ENCODE results near the gene TNP2.
A peak's percentile ranks its signal among the peaks of the same experiment; 100 is the strongest.

The TNP2 gene

GRCh38 chr16:11289202-11289601 lies 20.1 kb upstream of the TNP2 start:
- Histone ChIP-seq H3K4me3 (ENCODE audit: low read length) (no peak overlapping the region), H3K27me3 (replicated peaks; ENCODE audit: control insufficient read depth, insufficient read depth, low read length) (peaks cover 35% of the 10 kb centered on the region), H3K9ac (ENCODE audit: low read length) (no peak overlapping the region), H3K4me1 (ENCODE audit: control insufficient read depth, insufficient read depth, low read length) (no peaks in the 10 kb centered on the region), H3K36me3 (ENCODE audit: control insufficient read depth, insufficient read depth, low read length, severe bottlenecking) (no peaks in the 10 kb centered on the region), H3K9me3 (ENCODE audit: control insufficient read depth, low read length) (peaks cover 3% of the 10 kb centered on the region)
- DNase-seq (ENCODE audit: low read depth): no peak

- H3K27me3 ChIP-seq (replicated peaks; ENCODE audit: control insufficient read depth, insufficient read depth, low read length): peaks cover 29% of the 10 kb centered on the region
- no peak for DNase-seq (ENCODE audit: low read depth)
- no peak overlapping the region for H3K4me3 ChIP-seq (ENCODE audit: low read length)
- H3K4me1 ChIP-seq (ENCODE audit: control insufficient read depth, insufficient read depth, low read length): no peaks in the 10 kb centered on the region
- H3K9me3 ChIP-seq (ENCODE audit: control insufficient read depth, low read length): peaks cover 3% of the 10 kb centered on the region
- H3K36me3 ChIP-seq (ENCODE audit: control insufficient read depth, insufficient read depth, low read length, severe bottlenecking): no peaks in the 10 kb centered on the region
- H3K9ac ChIP-seq (ENCODE audit: low read length): no peak overlapping the region
Measured at GRCh38 chr16:11285842-11286241, 16.7 kb upstream of the TNP2 start.

DNA sequence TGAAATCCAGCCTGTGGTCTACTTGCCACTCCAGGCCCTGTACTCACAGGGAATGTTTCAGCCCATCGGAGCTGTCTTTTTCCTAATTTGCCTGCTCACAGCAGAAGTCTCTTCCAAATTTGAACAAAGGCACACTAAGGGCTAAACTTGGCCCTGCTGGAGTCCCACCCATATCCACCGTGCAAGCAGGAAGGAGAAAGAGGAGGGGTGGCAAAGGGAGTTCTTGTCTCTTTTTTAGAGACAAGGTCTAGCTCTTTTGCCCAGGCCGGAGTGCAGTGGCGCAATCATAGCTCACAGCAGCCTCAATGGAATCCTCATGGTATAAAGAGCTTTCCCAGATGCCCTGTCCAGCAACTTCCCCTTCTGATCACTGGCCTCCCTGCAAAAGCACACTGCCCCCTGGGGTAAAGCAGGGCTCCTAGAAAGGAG lies 14.7 kb upstream of the TNP2 start:
- DNase-seq (ENCODE audit: low read depth): peak; percentile 58
- Histone ChIP-seq H3K9ac (ENCODE audit: low read length) (no peak overlapping the region), H3K9me3 (ENCODE audit: control insufficient read depth, low read length) (no peaks in the 10 kb centered on the region), H3K27me3 (replicated peaks; ENCODE audit: control insufficient read depth, insufficient read depth, low read length) (peaks cover 27% of the 10 kb centered on the region), H3K4me1 (ENCODE audit: control insufficient read depth, insufficient read depth, low read length) (no peaks in the 10 kb centered on the region), H3K36me3 (ENCODE audit: control insufficient read depth, insufficient read depth, low read length, severe bottlenecking) (no peaks in the 10 kb centered on the region), H3K4me3 (ENCODE audit: low read length) (no peak overlapping the region)

DNA sequence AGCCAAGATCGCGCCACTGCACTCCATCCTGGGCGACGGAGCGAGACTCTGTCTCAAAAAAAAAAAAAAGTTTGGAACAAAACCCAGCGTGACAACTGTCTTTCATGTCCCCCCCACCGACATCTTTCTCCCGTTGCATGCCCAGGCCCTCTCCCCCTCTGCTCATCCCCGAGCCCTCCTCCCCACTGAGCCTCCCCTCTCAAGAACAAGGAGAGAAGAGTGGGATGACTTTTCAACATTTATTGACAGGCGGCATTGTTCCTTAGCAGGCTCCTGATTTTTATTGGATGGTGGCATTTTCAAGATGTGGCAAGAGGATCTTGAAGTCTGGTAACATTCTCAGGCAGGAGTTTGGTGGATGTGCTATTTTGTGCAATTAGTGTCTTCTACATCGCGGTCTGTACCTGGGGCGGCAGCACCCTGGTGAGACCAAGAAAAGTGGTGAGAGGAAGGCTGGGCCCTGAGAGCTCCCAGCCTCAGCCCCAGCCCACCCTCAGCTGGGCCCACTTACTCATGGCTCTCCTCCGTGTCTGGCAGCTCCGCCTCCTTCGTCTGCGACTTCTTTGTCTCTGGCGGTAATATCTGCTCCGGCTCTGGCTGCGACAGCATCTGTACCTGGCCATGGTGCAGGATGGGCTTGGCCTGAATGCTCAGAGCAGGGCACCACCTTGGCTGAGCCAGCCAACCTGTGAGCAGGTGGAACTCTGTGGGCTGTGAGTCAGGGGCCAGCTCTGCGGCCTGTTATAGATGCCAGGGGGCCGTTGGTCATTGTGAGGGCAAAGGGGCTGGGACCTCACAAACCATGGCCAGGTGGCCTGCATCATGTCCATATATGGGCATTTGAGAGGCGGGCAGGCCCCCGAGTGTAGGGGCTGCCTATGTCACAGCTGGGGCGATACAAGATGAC lies 11.7 kb upstream of the TNP2 start, which contains the start of gene PRM1:
TSS of gene PRM1 (minus strand) at position 715 of the 907 bp plus-strand sequence. CDS start at position 623, 92 bp downstream.
- no peak within 1 kb of the TSS for H3K9ac ChIP-seq (ENCODE audit: low read length)
- DNase-seq (ENCODE audit: low read depth): no peak
- peaks cover 4% of the 10 kb centered on the region for H3K9me3 ChIP-seq (ENCODE audit: control insufficient read depth, low read length)
- H3K36me3 ChIP-seq (ENCODE audit: control insufficient read depth, insufficient read depth, low read length, severe bottlenecking): no peaks in the 10 kb centered on the region
- no peaks in the 10 kb centered on the region for H3K4me1 ChIP-seq (ENCODE audit: control insufficient read depth, insufficient read depth, low read length)
- H3K27me3 ChIP-seq (replicated peaks; ENCODE audit: control insufficient read depth, insufficient read depth, low read length): peaks cover 31% of the 10 kb centered on the region
- H3K4me3 ChIP-seq (ENCODE audit: low read length): no peak within 1 kb of the TSS

GRCh38 chr16:11278681-11279628 lies 9.8 kb upstream of the TNP2 start:
- Histone ChIP-seq H3K4me3 (ENCODE audit: low read length) (no peak overlapping the region), H3K9me3 (ENCODE audit: control insufficient read depth, low read length) (peaks cover 4% of the 10 kb centered on the region), H3K9ac (ENCODE audit: low read length) (no peak overlapping the region), H3K4me1 (ENCODE audit: control insufficient read depth, insufficient read depth, low read length) (no peaks in the 10 kb centered on the region), H3K27me3 (replicated peaks; ENCODE audit: control insufficient read depth, insufficient read depth, low read length) (peaks cover 32% of the 10 kb centered on the region), H3K36me3 (ENCODE audit: control insufficient read depth, insufficient read depth, low read length, severe bottlenecking) (no peaks in the 10 kb centered on the region)
- no peak for DNase-seq (ENCODE audit: low read depth)

- H3K4me3 ChIP-seq (ENCODE audit: low read length): no peak overlapping the region
- H3K27me3 ChIP-seq (replicated peaks; ENCODE audit: control insufficient read depth, insufficient read depth, low read length): peaks cover 37% of the 10 kb centered on the region
- H3K9me3 ChIP-seq (ENCODE audit: control insufficient read depth, low read length): peaks cover 4% of the 10 kb centered on the region
- no peaks in the 10 kb centered on the region for H3K36me3 ChIP-seq (ENCODE audit: control insufficient read depth, insufficient read depth, low read length, severe bottlenecking)
- no peak for DNase-seq (ENCODE audit: low read depth)
- no peak overlapping the region for H3K9ac ChIP-seq (ENCODE audit: low read length)
- H3K4me1 ChIP-seq (ENCODE audit: control insufficient read depth, insufficient read depth, low read length): no peaks in the 10 kb centered on the region
Measured at GRCh38 chr16:11277607-11278337, 8.6 kb upstream of the TNP2 start.

GRCh38 chr16:11276896-11277593 lies 7.9 kb upstream of the TNP2 start:
- H3K27me3 ChIP-seq (replicated peaks; ENCODE audit: control insufficient read depth, insufficient read depth, low read length): peaks cover 35% of the 10 kb centered on the region
- no peak overlapping the region for H3K4me3 ChIP-seq (ENCODE audit: low read length)
- no peak overlapping the region for H3K9ac ChIP-seq (ENCODE audit: low read length)
- no peaks in the 10 kb centered on the region for H3K4me1 ChIP-seq (ENCODE audit: control insufficient read depth, insufficient read depth, low read length)
- peaks cover 4% of the 10 kb centered on the region for H3K9me3 ChIP-seq (ENCODE audit: control insufficient read depth, low read length)
- no peak for DNase-seq (ENCODE audit: low read depth)
- no peaks in the 10 kb centered on the region for H3K36me3 ChIP-seq (ENCODE audit: control insufficient read depth, insufficient read depth, low read length, severe bottlenecking)

- no peak for DNase-seq (ENCODE audit: low read depth)
Measured at GRCh38 chr16:11276143-11276895, 7.2 kb upstream of the TNP2 start, which contains the start of gene PRM2. PRM2 (minus strand) TSS chr16:11276480; CDS start chr16:11276370, 110 bp downstream.

DNA sequence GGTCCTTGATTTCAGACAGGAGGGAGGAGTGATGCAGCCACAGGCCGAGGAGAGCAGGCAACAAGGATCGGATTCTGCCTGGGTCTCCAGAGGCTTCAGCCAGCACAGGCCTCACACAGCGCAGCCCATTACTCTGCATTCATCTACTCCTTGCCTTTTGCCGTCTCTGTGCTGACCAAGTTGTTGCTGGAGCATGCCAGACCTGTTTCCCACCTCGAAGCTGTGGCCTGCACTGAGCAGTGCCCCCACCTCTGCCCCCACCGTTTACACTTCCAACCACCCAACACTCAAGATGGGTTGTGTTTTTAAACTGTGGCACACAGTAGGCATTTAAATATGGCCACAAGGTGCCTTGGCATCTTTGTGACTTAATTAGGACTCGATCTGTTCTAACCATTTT lies 5.8 kb upstream of the TNP2 start:
- Histone ChIP-seq H3K27me3 (replicated peaks; ENCODE audit: control insufficient read depth, insufficient read depth, low read length) (peaks cover 35% of the 10 kb centered on the region), H3K4me1 (ENCODE audit: control insufficient read depth, insufficient read depth, low read length) (no peaks in the 10 kb centered on the region), H3K9me3 (ENCODE audit: control insufficient read depth, low read length) (peaks cover 4% of the 10 kb centered on the region), H3K9ac (ENCODE audit: low read length) (no peak overlapping the region), H3K36me3 (ENCODE audit: control insufficient read depth, insufficient read depth, low read length, severe bottlenecking) (no peaks in the 10 kb centered on the region), H3K4me3 (ENCODE audit: low read length) (no peak overlapping the region)
- DNase-seq (ENCODE audit: low read depth): no peak

More at GRCh38 chr16:11276143-11276895, 7.2 kb upstream of the TNP2 start, which contains the start of gene PRM2:
- H3K9ac ChIP-seq (ENCODE audit: low read length): no peak within 1 kb of the TSS
- H3K36me3 ChIP-seq (ENCODE audit: control insufficient read depth, insufficient read depth, low read length, severe bottlenecking): no peaks in the 10 kb centered on the region
- H3K27me3 ChIP-seq (replicated peaks; ENCODE audit: control insufficient read depth, insufficient read depth, low read length): peaks cover 35% of the 10 kb centered on the region
- peaks cover 4% of the 10 kb centered on the region for H3K9me3 ChIP-seq (ENCODE audit: control insufficient read depth, low read length)
- no peak within 1 kb of the TSS for H3K4me3 ChIP-seq (ENCODE audit: low read length)
- H3K4me1 ChIP-seq (ENCODE audit: control insufficient read depth, insufficient read depth, low read length): no peaks in the 10 kb centered on the region
